ENCODE results near the gene LNX2. TPM values are rescaled to one million over a fixed set of nuclear protein-coding genes. Genes with fewer than 3 reads are reported as not detected.

Gene LNX2
- polyA plus RNA-seq, 1 donor (not counting 4 experiments of a cell fraction or from before 2014, with no cell fraction given) = 17.0 TPM

DNA sequence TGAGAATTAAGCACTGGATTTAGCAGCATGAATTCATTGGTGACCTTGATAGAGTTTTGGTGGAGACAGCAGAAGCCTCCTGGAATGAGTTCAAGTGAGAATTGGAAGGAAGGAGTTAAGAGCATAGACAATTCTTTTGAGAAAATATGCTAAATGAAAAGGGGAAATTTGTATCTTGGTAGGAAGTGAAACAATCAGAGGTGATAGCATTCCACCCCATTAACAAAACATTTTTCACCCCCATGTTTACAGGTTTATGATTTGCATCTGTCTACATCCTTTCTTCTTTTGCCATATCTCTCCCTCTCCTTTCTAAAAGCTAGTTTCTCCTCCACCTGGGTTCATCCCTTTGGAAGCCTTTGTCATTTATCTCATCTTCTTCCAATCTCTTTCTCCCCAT, 27.5 kb downstream of the LNX2 start:
- no peak overlapping the region for H3K4me3 ChIP-seq (ENCODE audit: control insufficient read depth in 2 of 3, extremely low read depth in 1 of 3, insufficient read depth in 2 of 3, low read depth in 1 of 3, low read length in 3 of 3)
- TF ChIP-seq, protein P1, sequence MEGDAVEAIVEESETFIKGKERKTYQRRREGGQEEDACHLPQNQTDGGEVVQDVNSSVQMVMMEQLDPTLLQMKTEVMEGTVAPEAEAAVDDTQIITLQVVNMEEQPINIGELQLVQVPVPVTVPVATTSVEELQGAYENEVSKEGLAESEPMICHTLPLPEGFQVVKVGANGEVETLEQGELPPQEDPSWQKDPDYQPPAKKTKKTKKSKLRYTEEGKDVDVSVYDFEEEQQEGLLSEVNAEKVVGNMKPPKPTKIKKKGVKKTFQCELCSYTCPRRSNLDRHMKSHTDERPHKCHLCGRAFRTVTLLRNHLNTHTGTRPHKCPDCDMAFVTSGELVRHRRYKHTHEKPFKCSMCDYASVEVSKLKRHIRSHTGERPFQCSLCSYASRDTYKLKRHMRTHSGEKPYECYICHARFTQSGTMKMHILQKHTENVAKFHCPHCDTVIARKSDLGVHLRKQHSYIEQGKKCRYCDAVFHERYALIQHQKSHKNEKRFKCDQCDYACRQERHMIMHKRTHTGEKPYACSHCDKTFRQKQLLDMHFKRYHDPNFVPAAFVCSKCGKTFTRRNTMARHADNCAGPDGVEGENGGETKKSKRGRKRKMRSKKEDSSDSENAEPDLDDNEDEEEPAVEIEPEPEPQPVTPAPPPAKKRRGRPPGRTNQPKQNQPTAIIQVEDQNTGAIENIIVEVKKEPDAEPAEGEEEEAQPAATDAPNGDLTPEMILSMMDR (optimal IDR thresholded peaks at IDR 0.05 in 1 of 3, IDR thresholded peaks at IDR 0.05 in 1 of 3, conservative IDR thresholded peaks at IDR 0.05 in 1 of 3; ENCODE audit: extremely low read depth in 1 of 3, insufficient read depth in 2 of 3, low read length in 3 of 3) = no peak
- TF ChIP-seq EZH2 (IDR thresholded peaks at IDR 0.05; ENCODE audit: low read length) = no peak
- no peaks in the 10 kb centered on the region for H3K36me3 ChIP-seq (ENCODE audit: control insufficient read depth in 2 of 2, extremely low read depth in 1 of 2, insufficient read depth in 2 of 2, low read length in 2 of 2)
- dilution Hi-C loops (cut with MboI; ENCODE audit: extremely low pct_ligation_motif_present, low sequenced_read_pairs) = no loop called here
- H3K27ac ChIP-seq (ENCODE audit: control insufficient read depth, insufficient read depth, low read length) = no peak overlapping the region
- no peaks in the 10 kb centered on the region for H3K4me1 ChIP-seq (ENCODE audit: control insufficient read depth, extremely low read depth, insufficient read depth, low read length)
- no peaks in the 10 kb centered on the region for H3K9me1 ChIP-seq (ENCODE audit: control insufficient read depth, extremely low read depth, insufficient read depth, low read length)
- no peak overlapping the region for H3K4me2 ChIP-seq (ENCODE audit: control insufficient read depth, extremely low read depth, insufficient read depth, low read depth, low read length)
- no peaks in the 10 kb centered on the region for H4K20me1 ChIP-seq (ENCODE audit: control insufficient read depth, extremely low read depth, insufficient read depth, low read length)
- H2AFZ ChIP-seq (ENCODE audit: control insufficient read depth, low read length) = no peak overlapping the region
- H3K9ac ChIP-seq (ENCODE audit: control insufficient read depth, extremely low read depth, insufficient read depth, low read length) = no peak overlapping the region
- H3K79me2 ChIP-seq (ENCODE audit: control insufficient read depth, insufficient read depth, low read length) = peaks cover 76% of the 10 kb centered on the region
- no peaks in the 10 kb centered on the region for H3K9me3 ChIP-seq (ENCODE audit: control insufficient read depth, low read depth, low read length)
- DNase-seq (ENCODE audit: low read depth, low spot score) (no peak), FAIRE-seq (no peak)
- H3K27me3 ChIP-seq (ENCODE audit: control insufficient read depth, extremely low read depth, insufficient read depth, low read length) = no peaks in the 10 kb centered on the region

DNA sequence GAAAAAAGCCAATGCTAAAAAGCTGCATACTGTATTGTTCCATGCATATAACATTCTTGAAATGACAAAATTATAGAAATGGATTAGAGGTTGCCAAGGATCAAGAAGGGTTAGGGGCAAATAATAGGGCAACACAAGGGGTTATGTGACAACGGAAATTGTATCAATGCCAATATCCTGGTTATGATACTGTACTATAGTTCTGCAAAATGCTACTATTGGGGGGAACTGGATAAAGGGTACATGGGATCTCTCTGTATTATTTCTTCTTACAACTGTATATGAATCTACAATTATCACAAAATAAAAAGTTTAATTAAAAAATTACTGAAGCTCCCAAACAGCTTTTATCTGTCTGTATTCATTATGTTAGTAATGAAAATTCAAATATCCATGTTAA, 31.9 kb downstream of the LNX2 start:
- H3K36me3 ChIP-seq (ENCODE audit: control insufficient read depth in 2 of 2, extremely low read depth in 1 of 2, insufficient read depth in 2 of 2, low read length in 2 of 2) = no peaks in the 10 kb centered on the region
- DNase-seq (ENCODE audit: low read depth, low spot score) (no peak), FAIRE-seq (no peak)
- no peak overlapping the region for H3K27ac ChIP-seq (ENCODE audit: control insufficient read depth, insufficient read depth, low read length)
- H3K9ac ChIP-seq (ENCODE audit: control insufficient read depth, extremely low read depth, insufficient read depth, low read length) = no peak overlapping the region
- H2AFZ ChIP-seq (ENCODE audit: control insufficient read depth, low read length) = no peak overlapping the region
- no peaks in the 10 kb centered on the region for H3K27me3 ChIP-seq (ENCODE audit: control insufficient read depth, extremely low read depth, insufficient read depth, low read length)
- H3K9me1 ChIP-seq (ENCODE audit: control insufficient read depth, extremely low read depth, insufficient read depth, low read length) = no peaks in the 10 kb centered on the region
- TF ChIP-seq, protein P1 (optimal IDR thresholded peaks at IDR 0.05 in 1 of 3, IDR thresholded peaks at IDR 0.05 in 1 of 3, conservative IDR thresholded peaks at IDR 0.05 in 1 of 3; ENCODE audit: extremely low read depth in 1 of 3, insufficient read depth in 2 of 3, low read length in 3 of 3) = no peak
- TF ChIP-seq EZH2 (IDR thresholded peaks at IDR 0.05; ENCODE audit: low read length) = no peak
- dilution Hi-C loops (cut with MboI; ENCODE audit: extremely low pct_ligation_motif_present, low sequenced_read_pairs) = no loop called here
- H3K4me2 ChIP-seq (ENCODE audit: control insufficient read depth, extremely low read depth, insufficient read depth, low read depth, low read length) = no peak overlapping the region
- peaks cover 11% of the 10 kb centered on the region for H3K4me1 ChIP-seq (ENCODE audit: control insufficient read depth, extremely low read depth, insufficient read depth, low read length)
- no peak overlapping the region for H3K4me3 ChIP-seq (ENCODE audit: control insufficient read depth in 2 of 3, extremely low read depth in 1 of 3, insufficient read depth in 2 of 3, low read depth in 1 of 3, low read length in 3 of 3)
- H3K9me3 ChIP-seq (ENCODE audit: control insufficient read depth, low read depth, low read length) = no peaks in the 10 kb centered on the region
- peaks cover 65% of the 10 kb centered on the region for H3K79me2 ChIP-seq (ENCODE audit: control insufficient read depth, insufficient read depth, low read length)
- no peaks in the 10 kb centered on the region for H4K20me1 ChIP-seq (ENCODE audit: control insufficient read depth, extremely low read depth, insufficient read depth, low read length)
